NCI-H1694 treated with DMSO at 0.1 percent for 48 hours (cell line): Measurements from ENCODE around the gene CNDP2.
"Not testable (repeated sequence)": the region's sequence is repeated elsewhere in the genome, so short reads cannot be mapped to it uniquely, and the experiment has no call there.

Experiments used
- DNase-seq: peaks from one replicate; lab custom pipeline; 2025; lab: John Stamatoyannopoulos, UW

The CNDP2 gene

GRCh38 chr18:74518456-74519295 lies 22.5 kb downstream of the CNDP2 start:
- no peak for DNase-seq

GRCh38 chr18:74519320-74520095 lies 23.3 kb downstream of the CNDP2 start:
- DNase-seq, result no peak

DNA sequence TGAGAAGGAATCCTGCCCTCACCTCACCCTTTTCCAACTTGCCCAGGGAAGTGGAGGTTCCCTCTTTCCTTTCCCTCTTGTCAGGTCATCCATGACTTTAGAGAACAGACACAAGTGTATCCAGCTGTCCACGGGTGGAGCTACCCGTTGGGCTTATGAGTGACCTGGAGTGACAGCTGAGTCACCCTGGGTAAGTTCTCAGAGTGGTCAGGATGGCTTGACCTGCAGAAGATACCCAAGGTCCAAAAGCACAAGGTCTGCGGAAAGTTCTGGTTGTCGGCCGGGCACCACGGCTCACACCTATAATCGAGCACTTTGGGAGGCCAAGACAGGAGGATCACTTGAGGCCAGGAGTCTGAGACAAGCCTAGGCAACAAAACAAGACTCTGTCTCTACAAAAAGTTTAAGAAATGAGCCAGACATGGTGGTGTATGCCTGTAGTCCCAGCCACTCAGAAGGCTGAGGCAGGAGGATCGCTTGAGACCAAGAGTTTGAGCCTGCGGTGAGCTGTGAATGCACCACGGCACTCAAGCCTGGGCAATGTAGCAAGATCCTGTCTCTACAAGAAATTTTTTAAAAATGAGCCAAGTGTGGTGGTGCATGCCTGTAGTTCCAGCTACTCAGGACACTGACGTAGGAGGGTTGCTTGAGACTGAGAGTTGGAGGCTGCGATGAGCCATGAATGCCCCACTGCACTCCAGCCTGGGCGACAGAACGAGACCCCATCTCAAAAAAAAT lies 24.1 kb downstream of the CNDP2 start:
- DNase-seq, result no peak

- DNase-seq, result no peak
These were observed 25.0 kb downstream of the CNDP2 start for GRCh38 chr18:74521068-74521725.

DNA sequence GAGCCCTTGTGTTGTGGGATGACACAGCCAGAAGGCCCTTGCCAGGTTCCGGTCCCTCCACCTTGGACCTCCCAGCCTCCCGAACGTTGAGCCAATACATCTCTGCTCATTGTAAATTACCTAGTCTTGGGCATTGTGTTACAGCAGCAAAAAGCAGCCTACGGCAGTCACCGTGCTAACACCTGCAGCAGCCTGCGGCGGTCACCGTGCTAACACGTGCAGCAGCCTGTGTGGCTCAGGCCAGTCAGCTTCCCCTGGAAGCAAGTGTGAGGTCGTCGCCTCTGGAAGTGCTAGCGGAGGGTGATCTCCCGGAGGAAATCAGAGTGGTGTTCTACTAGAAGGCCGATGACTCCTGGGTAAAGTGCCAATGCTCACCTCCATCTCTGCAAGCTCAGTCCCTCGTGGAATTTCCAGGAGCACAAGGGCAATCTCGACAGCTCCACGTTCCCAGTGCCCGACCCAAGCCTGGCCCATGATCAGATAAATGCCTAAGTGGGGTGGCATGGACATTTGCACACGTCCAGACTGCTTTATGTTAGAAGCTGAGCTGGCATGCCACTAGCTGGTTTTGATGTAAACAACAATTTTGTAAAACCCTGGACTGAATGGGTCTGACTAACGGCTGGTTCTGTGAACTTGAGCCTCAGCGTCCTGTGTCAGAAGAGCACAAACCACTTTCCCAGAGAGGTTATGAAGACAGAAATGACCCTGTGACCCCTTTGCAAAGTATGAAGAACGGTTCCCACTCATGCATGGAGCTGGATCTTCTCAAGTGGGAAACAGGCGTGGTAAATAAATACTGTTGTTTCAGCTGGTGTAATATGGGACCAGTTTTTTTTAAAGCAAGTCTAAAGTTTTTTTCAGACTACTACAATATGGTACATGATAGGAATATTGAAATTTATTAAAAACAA lies 26.7 kb downstream of the CNDP2 start:
- no peak for DNase-seq

- DNase-seq, result no peak
These were observed 27.9 kb downstream of the CNDP2 start for GRCh38 chr18:74524097-74524496.

GRCh38 chr18:74524915-74525314 lies 28.8 kb downstream of the CNDP2 start:
- not testable (repeated sequence) for DNase-seq

DNA sequence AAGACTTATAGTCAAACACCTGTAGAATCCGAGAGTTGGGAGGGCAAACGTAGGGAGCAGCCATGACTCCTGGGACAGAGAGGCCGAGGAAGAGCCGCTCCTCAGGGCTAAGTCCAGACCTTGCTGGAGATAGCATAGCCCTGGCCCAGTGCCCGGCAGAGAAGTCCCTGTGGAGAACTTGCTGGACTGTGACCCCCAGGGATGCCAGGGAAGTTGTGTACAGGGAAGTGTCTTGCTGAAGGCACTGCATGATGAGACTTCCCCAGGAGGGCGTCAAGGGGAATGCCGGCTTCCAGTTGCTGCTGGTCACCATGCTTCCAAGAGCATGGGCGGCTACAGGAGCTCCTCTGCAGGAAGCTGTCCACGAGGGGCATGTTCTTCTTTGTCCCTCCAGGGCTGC lies 29.6 kb downstream of the CNDP2 start:
- DNase-seq, result no peak

DNA sequence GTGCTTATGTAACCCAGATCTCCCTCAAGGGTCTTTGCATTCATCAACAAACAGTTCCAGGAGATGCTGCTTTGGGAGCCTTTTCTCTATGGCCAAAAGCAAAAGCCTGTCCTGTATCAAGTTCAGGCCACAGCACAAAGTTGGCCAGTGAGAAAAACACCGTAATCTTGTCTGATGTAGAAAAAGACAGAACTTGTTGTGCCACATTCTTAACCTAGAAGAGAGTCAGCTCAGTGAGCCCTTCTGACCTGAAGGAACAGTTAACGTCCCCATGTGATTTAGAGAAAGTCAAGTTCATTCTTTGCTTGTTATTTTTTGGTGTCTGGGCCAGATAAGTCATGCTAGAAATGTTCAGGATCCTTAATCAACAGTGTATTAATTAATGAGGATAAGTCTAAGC lies 30.3 kb downstream of the CNDP2 start:
- DNase-seq, result no peak

GRCh38 chr18:74528478-74528877 lies 32.3 kb downstream of the CNDP2 start:
- DNase-seq, result no peak

GRCh38 chr18:74528913-74529312 lies 32.8 kb downstream of the CNDP2 start:
- DNase-seq, result no peak

GRCh38 chr18:74529378-74529777 lies 33.2 kb downstream of the CNDP2 start:
- no peak for DNase-seq

- no peak for DNase-seq
These were observed 33.8 kb downstream of the CNDP2 start for GRCh38 chr18:74529811-74530583.

GRCh38 chr18:74530584-74530862 lies 34.4 kb downstream of the CNDP2 start:
- DNase-seq, result no peak

DNA sequence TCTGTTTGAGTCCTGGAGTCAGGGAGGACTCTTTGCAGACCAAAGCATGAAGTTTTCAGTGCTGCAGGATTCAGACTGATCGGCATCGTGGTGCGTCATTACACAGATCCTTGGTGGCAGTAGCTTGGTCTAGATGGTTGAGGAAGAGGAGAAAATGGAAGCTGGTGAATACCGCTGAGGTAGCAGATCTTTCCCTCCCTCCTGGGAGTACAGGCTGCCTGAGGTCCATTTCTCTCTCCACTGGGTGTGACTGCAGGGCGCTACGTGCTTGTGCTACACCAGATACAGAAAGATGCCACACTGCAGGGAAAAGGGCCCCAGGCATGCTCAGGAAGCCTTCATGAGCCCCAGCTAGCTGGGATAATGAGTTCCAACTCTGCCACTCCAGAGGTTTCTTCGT lies 34.9 kb downstream of the CNDP2 start:
- DNase-seq, result no peak

- no peak for DNase-seq
These were observed 36.4 kb downstream of the CNDP2 start for GRCh38 chr18:74532511-74533025.

- no peak for DNase-seq
These were observed 37.5 kb downstream of the CNDP2 start for GRCh38 chr18:74533666-74534065.

DNA sequence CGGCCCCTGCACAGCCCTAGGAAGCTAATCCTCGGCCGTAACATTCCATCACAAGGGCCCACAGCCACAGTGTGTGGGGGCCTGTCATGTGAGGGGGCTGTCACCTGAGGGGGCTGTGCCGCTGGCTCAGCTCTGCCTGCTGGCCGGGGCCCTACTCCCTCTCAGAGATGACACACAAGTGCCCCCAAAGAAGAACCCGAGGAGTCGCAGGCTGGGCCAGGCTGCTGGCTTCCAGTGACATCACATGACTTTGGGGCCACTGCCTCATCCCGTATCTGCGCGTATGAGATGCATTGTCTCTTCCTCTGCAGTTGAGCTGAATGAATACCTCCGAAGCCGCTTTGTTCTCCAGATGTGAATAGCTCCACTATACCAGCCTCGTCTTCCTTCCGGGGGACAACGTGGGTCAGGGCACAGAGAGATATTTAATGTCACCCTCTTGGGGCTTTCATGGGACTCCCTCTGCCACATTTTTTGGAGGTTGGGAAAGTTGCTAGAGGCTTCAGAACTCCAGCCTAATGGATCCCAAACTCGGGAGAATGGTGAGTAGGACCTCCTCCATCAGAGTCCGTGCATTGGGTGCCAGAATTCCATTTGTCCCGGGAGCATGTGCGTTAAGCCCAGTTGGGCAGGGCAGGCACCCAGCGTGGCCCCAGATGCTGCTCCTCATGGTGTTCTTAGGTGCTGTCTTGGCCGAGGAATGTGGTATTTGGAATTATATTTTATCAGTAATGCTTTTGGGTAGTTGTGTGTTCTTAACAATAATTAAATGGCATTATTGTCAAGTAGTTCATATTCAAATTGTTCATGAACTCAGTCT lies 38.2 kb downstream of the CNDP2 start, which contains the start of gene CNDP1:
TSS of gene CNDP1 (plus strand) at position 351 of the 820 bp plus-strand sequence. CDS start at position 519, 168 bp downstream.
- DNase-seq, result no peak

GRCh38 chr18:74534981-74535649 lies 39.0 kb downstream of the CNDP2 start:
- no peak for DNase-seq
